Thymus (tissue), 11 donors: ENCODE data around the gene NFYB. TPM values are rescaled to one million over a fixed set of nuclear protein-coding genes. Genes with fewer than 3 reads are reported as not detected.

Experiments
- DNase-seq, 9 donors: peaks; one replicate each; pipeline ENCODE4 v3.0.0-alpha.2; 2013; ENCODE audit warnings: low spot score in 9 of 9, low read depth in 6 of 9, missing footprints in 1 of 9
- H3K27ac ChIP-seq, 2 donors: one replicate each; pipeline ENCODE4 v1.5.1; 2013; ENCODE audit warnings: control low read depth in 1 of 2, low read depth in 1 of 2, low read length in 1 of 2, mild to moderate bottlenecking in 1 of 2, moderate library complexity in 1 of 2
- H3K27me3 ChIP-seq, 2 donors: one replicate each; pipeline ENCODE4 v1.5.1; 2013; ENCODE audit warnings: low read length in 1 of 2; ENCODE audit not compliant: control insufficient read depth in 2 of 2, insufficient read depth in 1 of 2
- H3K36me3 ChIP-seq, 2 donors: one replicate each; pipeline ENCODE4 v1.5.1; 2013; ENCODE audit warnings: low read length in 1 of 2, mild to moderate bottlenecking in 1 of 2, moderate library complexity in 1 of 2; ENCODE audit not compliant: control insufficient read depth in 2 of 2, insufficient read depth in 2 of 2
- H3K4me1 ChIP-seq, 2 donors: one replicate each; pipeline ENCODE4 v1.5.1; 2013; ENCODE audit warnings: low read length in 2 of 2; ENCODE audit not compliant: control insufficient read depth in 2 of 2, insufficient read depth in 2 of 2
- H3K4me3 ChIP-seq, 2 donors: one replicate each; pipeline ENCODE4 v1.5.1; 2013; ENCODE audit warnings: low read length in 2 of 2, control low read depth in 1 of 2, mild to moderate bottlenecking in 1 of 2
- H3K9me3 ChIP-seq, 2 donors: one replicate each; pipeline ENCODE4 v1.5.1; 2013; ENCODE audit warnings: low read length in 1 of 2, mild to moderate bottlenecking in 1 of 2; ENCODE audit not compliant: control insufficient read depth in 2 of 2, insufficient read depth in 1 of 2
- WGBS: extraction: QIAGEN DNeasy Blood & Tissue Kit; methylation state at CpG from one replicate; pipeline ENCODE4 v1.1.7; 2013; 5-methylcytosine and 5-hydroxymethylcytosine counted together
- polyA plus RNA-seq: library from polyadenylated mRNA; stranded (reverse); fragments of 200-250 nt; gene quantifications from one replicate; pipeline ENCODE4 v1.2.3, GENCODE V29; 2013
- total RNA-seq: library from RNA; stranded (reverse); fragments of 120-200 nt; gene quantifications from one replicate; pipeline ENCODE4 v1.2.4, GENCODE V29; 2013
- donor health status: healthy.

The NFYB gene
- total and polyA plus RNA-seq, 2 donors = 37.1 to 55.1 TPM

- Histone ChIP-seq H3K36me3 (peaks cover 16 to 44% of the 10 kb centered on the region in 2 donors), H3K4me1 (peaks cover 4 to 12% of the 10 kb centered on the region in 2 donors)
- WGBS = 95% methylated on average over 1 of the region's 1 CpG
Observed at GRCh38 chr12:104133866-104134265, 4.1 kb downstream of the NFYB start.

DNA sequence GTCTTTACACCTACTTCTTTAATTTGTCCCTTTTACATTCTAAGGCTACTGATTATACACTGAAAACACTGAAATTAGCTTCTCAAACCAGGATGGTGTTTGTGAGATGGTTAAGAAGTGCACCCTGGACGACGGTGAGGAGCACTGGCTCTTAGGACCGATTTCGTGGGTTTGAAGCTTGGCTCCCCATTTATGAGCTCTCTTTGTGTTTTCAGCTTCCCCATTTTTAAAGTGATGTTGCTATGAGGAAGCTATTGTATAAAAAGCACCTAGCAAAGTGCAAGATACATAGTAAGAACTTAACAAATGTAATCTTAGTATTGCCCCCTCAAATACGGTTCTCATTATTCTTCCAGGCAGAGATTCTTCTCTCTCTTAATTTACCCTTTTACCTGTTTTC, 4.7 kb downstream of the NFYB start:
- peaks cover 16 to 49% of the 10 kb centered on the region in 2 donors for H3K36me3 ChIP-seq
- no peak overlapping the region for H3K4me3 ChIP-seq
- H3K27me3 ChIP-seq = peaks cover 0 to under 1% of the 10 kb centered on the region in 2 donors
- H3K4me1 ChIP-seq = peaks cover 4 to 7% of the 10 kb centered on the region in 2 donors
- H3K9me3 ChIP-seq = no peaks in the 10 kb centered on the region
- 91% methylated on average over 5 of the region's 5 CpGs for WGBS
- no peak overlapping the region for H3K27ac ChIP-seq
- DNase-seq = no peak

More at GRCh38 chr12:104133866-104134265, 4.1 kb downstream of the NFYB start:
- no peak for DNase-seq
- Histone ChIP-seq H3K9me3 (no peaks in the 10 kb centered on the region), H3K27me3 (peaks cover 0 to 2% of the 10 kb centered on the region in 2 donors), H3K4me3 (no peak overlapping the region), H3K27ac (no peak overlapping the region)

DNA sequence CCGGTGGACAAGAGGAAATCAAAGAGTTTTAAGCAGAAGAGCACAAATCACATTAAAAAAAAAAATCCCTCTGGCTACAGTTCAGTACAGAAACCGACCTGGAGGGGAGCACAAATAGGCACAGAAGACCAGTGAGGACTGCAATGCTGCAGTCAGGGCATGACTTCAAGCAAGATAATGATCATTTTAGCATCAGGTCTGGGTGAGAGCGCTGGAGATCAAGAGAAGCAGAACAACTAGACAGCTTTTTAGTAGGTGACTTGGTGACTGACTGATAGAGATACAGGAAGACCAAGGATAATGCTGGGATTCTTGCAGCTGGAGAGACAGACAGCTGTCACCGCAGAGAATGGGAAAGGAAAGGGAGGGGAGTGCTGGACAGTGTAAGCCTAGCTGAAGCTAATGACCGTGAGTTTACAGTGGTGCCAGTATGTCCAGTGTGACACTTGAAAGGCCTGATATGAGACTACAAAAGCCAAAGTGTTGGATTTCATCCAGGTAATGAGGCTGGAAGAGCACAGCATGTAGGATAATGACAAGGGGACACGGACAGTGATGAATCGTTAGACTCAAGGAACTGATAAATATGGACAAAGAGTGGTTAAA, 5.6 kb downstream of the NFYB start:
- no peak for DNase-seq
- Histone ChIP-seq H3K27me3 (no peaks in the 10 kb centered on the region), H3K36me3 (peaks cover 20 to 55% of the 10 kb centered on the region in 2 donors), H3K27ac (no peak overlapping the region), H3K9me3 (no peaks in the 10 kb centered on the region), H3K4me1 (peaks cover 4 to 6% of the 10 kb centered on the region in 2 donors), H3K4me3 (no peak overlapping the region)
- WGBS = 96% methylated on average over 7 of the region's 7 CpGs

DNA sequence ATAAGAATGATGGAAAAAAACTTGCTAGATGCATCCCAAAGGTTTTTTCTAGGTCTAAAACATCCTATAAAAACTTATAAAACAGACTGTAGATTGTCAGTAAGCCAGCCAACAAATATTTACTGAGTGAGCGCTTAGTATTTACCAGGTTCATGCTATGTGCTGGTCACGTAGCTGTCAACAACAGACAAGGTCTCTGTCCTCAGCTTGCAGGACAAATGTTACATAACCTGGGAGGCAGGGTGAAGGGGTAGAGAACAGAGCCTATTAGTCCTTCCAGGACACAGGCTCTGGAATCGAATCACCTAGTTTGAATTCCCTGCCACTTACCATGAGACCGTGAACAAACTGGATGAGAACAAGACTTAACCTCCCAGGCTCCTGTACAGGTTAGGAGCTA, 6.4 kb downstream of the NFYB start:
- WGBS = 98% methylated on average over 4 of the region's 4 CpGs
- Histone ChIP-seq H3K4me1 (peaks cover 4 to 5% of the 10 kb centered on the region in 2 donors), H3K27ac (no peak overlapping the region), H3K36me3 (peaks cover 21 to 57% of the 10 kb centered on the region in 2 donors), H3K27me3 (no peaks in the 10 kb centered on the region), H3K4me3 (no peak overlapping the region), H3K9me3 (no peaks in the 10 kb centered on the region)
- DNase-seq = no peak

DNA sequence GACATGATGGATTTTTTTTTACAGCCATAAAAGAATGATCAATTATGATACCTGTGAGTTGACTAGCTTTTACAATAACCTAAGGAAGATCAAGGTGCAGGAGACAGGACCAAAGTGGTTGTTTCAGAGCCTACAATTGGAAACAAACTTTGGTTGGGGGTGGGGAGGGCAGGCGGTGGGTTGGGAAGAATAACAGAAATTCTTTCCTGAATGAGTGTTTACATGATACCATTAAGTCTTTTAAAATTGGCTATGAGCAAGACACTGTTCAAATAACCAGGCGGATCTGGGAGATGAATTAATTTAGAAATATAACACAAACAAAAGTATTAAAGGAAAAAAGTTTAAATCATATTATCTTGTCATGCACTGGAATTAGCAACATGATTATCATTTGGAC, 7.2 kb downstream of the NFYB start:
- Histone ChIP-seq H3K4me3 (no peak overlapping the region), H3K4me1 (peaks cover 3 to 4% of the 10 kb centered on the region in 2 donors), H3K9me3 (no peaks in the 10 kb centered on the region), H3K36me3 (peaks cover 21 to 60% of the 10 kb centered on the region in 2 donors), H3K27me3 (no peaks in the 10 kb centered on the region), H3K27ac (no peak overlapping the region)
- WGBS = 96% methylated on average over 2 of the region's 2 CpGs
- DNase-seq = no peak

GRCh38 chr12:104126548-104126947, 11.5 kb downstream of the NFYB start:
- Histone ChIP-seq H3K27me3 (no peaks in the 10 kb centered on the region), H3K4me1 (no peaks in the 10 kb centered on the region), H3K36me3 (peaks cover 22 to 59% of the 10 kb centered on the region in 2 donors), H3K27ac (no peak overlapping the region), H3K9me3 (no peaks in the 10 kb centered on the region), H3K4me3 (no peak overlapping the region)
- WGBS = 98% methylated on average over 3 of the region's 3 CpGs
- DNase-seq = no peak

GRCh38 chr12:104122298-104122697, 15.7 kb downstream of the NFYB start:
- DNase-seq = no peak
- H3K27me3 ChIP-seq = no peaks in the 10 kb centered on the region
- no peak overlapping the region for H3K27ac ChIP-seq
- no peaks in the 10 kb centered on the region for H3K4me1 ChIP-seq
- H3K4me3 ChIP-seq = no peak overlapping the region
- 98% methylated on average over 9 of the region's 9 CpGs for WGBS
- peaks cover 16 to 53% of the 10 kb centered on the region in 2 donors for H3K36me3 ChIP-seq
- no peaks in the 10 kb centered on the region for H3K9me3 ChIP-seq

DNA sequence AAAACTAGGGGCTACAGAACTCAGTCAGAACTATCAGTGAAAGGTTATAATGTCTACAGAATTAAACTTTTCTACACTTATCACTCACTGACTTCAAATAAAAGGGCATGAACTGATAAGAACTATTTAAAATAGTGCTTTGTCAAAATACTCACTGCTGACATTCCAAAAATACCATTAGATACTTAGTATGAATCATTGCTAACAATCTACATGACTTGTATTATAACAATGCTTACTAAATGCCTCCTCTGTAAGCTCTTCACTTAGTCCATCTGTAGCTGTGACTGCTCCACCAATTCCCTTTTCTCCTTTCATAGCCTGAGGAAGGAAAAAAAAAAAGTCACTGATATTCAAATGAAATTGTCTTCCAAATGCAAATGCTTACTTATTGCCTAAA, 17.0 kb downstream of the NFYB start:
- peaks cover 20 to 56% of the 10 kb centered on the region in 2 donors for H3K36me3 ChIP-seq
- H3K9me3 ChIP-seq = no peaks in the 10 kb centered on the region
- no peaks in the 10 kb centered on the region for H3K27me3 ChIP-seq
- H3K4me1 ChIP-seq = no peaks in the 10 kb centered on the region
- DNase-seq = no peak
- no peak overlapping the region for H3K27ac ChIP-seq
- no peak overlapping the region for H3K4me3 ChIP-seq

- Histone ChIP-seq H3K27me3 (no peaks in the 10 kb centered on the region), H3K36me3 (peaks cover 12 to 31% of the 10 kb centered on the region in 2 donors), H3K4me1 (no peaks in the 10 kb centered on the region), H3K27ac (no peak overlapping the region), H3K4me3 (no peak overlapping the region), H3K9me3 (no peaks in the 10 kb centered on the region)
- no peak for DNase-seq
Observed at GRCh38 chr12:104115587-104115975, 22.4 kb downstream of the NFYB start.
